GM12878 (cell line): ENCODE measurements around the gene CENPW. TPM values are rescaled to one million over a fixed set of nuclear protein-coding genes. Genes with fewer than 3 reads are reported as not detected.

Experiments
- ATAC-seq: fragments of 200-7000 bp; cut with Tn5 transposase; 3 replicates; pipeline ENCODE4 v1.9.1; 2020; ENCODE audit warnings: mild to moderate bottlenecking, moderate library complexity
- BruUV-seq: library from RNA; stranded (reverse); fragments of 400-500 nt; replicated peaks from 2 replicates; lab custom pipeline; 2021; lab: Mats Ljungman, UMichigan
- CTCF ChIA-PET: fragments of 300-600 bp; sonication (Branson Sonifier 250); formaldehyde crosslinking; extraction: SDS; loops from one replicate; lab custom pipeline; 2021; ENCODE audit warnings: inconsistent platforms; lab: Yijun Ruan, JAX
- POLR2A ChIA-PET: fragments of 350-600 bp; formaldehyde crosslinking; extraction: SDS; loops from one replicate; lab custom pipeline; 2021; ENCODE audit warnings: inconsistent platforms; lab: Charles Lee
- RAD21 ChIA-PET: fragments of 300-600 bp; sonication (Branson Sonifier 250); formaldehyde crosslinking; loops from one replicate; lab custom pipeline; 2023; ENCODE audit warnings: antibody characterized with exemption; ENCODE audit not compliant: unreplicated experiment; lab: Charles Lee
- SMC1A ChIA-PET: fragments of 300-600 bp; sonication (Branson Sonifier 250); formaldehyde crosslinking; loops from one replicate; lab custom pipeline; 2023; ENCODE audit not compliant: unreplicated experiment, uncharacterized antibody; lab: Charles Lee
- DNase-seq: peaks from one replicate; pipeline ENCODE4 v3.0.0-alpha.2; 2011; ENCODE audit warnings: low read depth, low spot score
- FAIRE-seq: peaks from 3 replicates; lab custom pipeline; 2011; peaks lifted over from hg19 to GRCh38; lab: Jason Lieb, UNC
- H2AFZ ChIP-seq: 2 replicates; pipeline ENCODE4 v1.6.0; 2011; ENCODE audit warnings: low read depth, low read length, control low read depth; ENCODE audit not compliant: control insufficient read depth
- H3K27ac ChIP-seq: 2 replicates; pipeline ENCODE4 v1.5.1; 2011; ENCODE audit warnings: control low read depth; ENCODE audit not compliant: control insufficient read depth, insufficient read depth
- H3K27me3 ChIP-seq, 2 experiments: replicated peaks in 1 of 2; 2 replicates each; pipeline versions ENCODE4 v1.6.0 to v1.6.1; 2011; ENCODE audit warnings: low read length in 1 of 2; ENCODE audit not compliant: control insufficient read depth in 2 of 2, insufficient read depth in 2 of 2
- H3K36me3 ChIP-seq, 2 experiments: 2 replicates each; pipeline ENCODE4 v1.5.1; 2011; ENCODE audit warnings: low read length in 1 of 2; ENCODE audit not compliant: control insufficient read depth in 2 of 2, insufficient read depth in 2 of 2
- H3K4me1 ChIP-seq: 2 replicates; pipeline ENCODE4 v1.6.1; 2011; ENCODE audit warnings: mild to moderate bottlenecking, low read length, moderate library complexity, mixed read lengths; ENCODE audit not compliant: control insufficient read depth, insufficient read depth
- H3K4me2 ChIP-seq: 2 replicates; pipeline ENCODE4 v1.6.0; 2011; ENCODE audit warnings: control low read depth; ENCODE audit not compliant: control insufficient read depth, insufficient read depth
- H3K4me3 ChIP-seq: fragments of 200-600 bp; sonication (generic); 2 replicates; pipeline ENCODE4 v1.5.1; 2016
- H3K79me2 ChIP-seq: 2 replicates; pipeline ENCODE4 v1.6.0; 2011; ENCODE audit warnings: low read length; ENCODE audit not compliant: control insufficient read depth, insufficient read depth
- H3K9ac ChIP-seq: 2 replicates; pipeline ENCODE4 v1.8.0; 2011; ENCODE audit warnings: low read length, control low read depth, mixed read lengths; ENCODE audit not compliant: control insufficient read depth, insufficient read depth
- H3K9me3 ChIP-seq: replicated peaks from 3 replicates; pipeline ENCODE4 v1.5.1; 2011; ENCODE audit warnings: mild to moderate bottlenecking, low read length; ENCODE audit not compliant: control insufficient read depth, insufficient read depth
- H4K20me1 ChIP-seq: 2 replicates; pipeline ENCODE4 v1.6.0; 2011; ENCODE audit not compliant: control insufficient read depth, insufficient read depth
- ATF3 ChIP-seq: IDR thresholded peaks from 2 replicates; pipeline ENCODE4 v1.6.1; 2011; ENCODE audit warnings: low read depth, mild to moderate bottlenecking, low read length, moderate library complexity, borderline replicate concordance; ENCODE audit errors: extremely low read depth
- BCL3 ChIP-seq: IDR thresholded peaks from 2 replicates; pipeline ENCODE4 v1.6.1; 2011; ENCODE audit warnings: borderline replicate concordance, low read depth, mild to moderate bottlenecking, moderate library complexity, low read length; ENCODE audit not compliant: insufficient read depth, poor library complexity, severe bottlenecking
- EP300 ChIP-seq, 2 experiments: fragments of 150-350 bp in 1 of 2; IDR thresholded peaks; 2 replicates each; pipeline ENCODE4 v1.6.1; 2011 to 2012; ENCODE audit warnings: low read depth in 2 of 2, low read length in 2 of 2, borderline replicate concordance in 1 of 2, improper control_type of control experiment in 1 of 2, inconsistent platforms in 1 of 2; ENCODE audit not compliant: control insufficient read depth in 1 of 2
- FOXK2 ChIP-seq: fragments of 450-650 bp; IDR thresholded peaks from 2 replicates; pipeline ENCODE4 v1.6.1; 2017; ENCODE audit warnings: mild to moderate bottlenecking, moderate library complexity
- MYB ChIP-seq: fragments of 150-350 bp; IDR thresholded peaks from 2 replicates; pipeline ENCODE4 v1.6.1; 2014; ENCODE audit warnings: mild to moderate bottlenecking, low read depth, low read length, borderline replicate concordance
- NR2F1 ChIP-seq: fragments of 450-650 bp; conservative IDR thresholded peaks from 2 replicates; pipeline ENCODE4 v1.6.1; 2017; ENCODE audit warnings: mild to moderate bottlenecking
- NRF1 ChIP-seq: conservative IDR thresholded peaks from 2 replicates; pipeline ENCODE4 v1.6.1; 2011; ENCODE audit warnings: mild to moderate bottlenecking, low read depth, low read length, improper control_type of control experiment
- RFX5 ChIP-seq: IDR thresholded peaks from 2 replicates; pipeline ENCODE4 v1.6.1; 2011; ENCODE audit warnings: low read depth, low read length, improper control_type of control experiment
- SMC3 ChIP-seq: IDR thresholded peaks from 2 replicates; pipeline ENCODE4 v1.6.1; 2011; ENCODE audit warnings: low read length, improper control_type of control experiment, borderline replicate concordance
- SUZ12 ChIP-seq: fragments of 200-600 bp; sonication (generic); IDR thresholded peaks from one replicate; pipeline ENCODE4 v1.6.1; 2018; ENCODE audit warnings: antibody characterized with exemption, mild to moderate bottlenecking; ENCODE audit not compliant: unreplicated experiment
- TCF12 ChIP-seq: IDR thresholded peaks from 2 replicates; pipeline ENCODE4 v1.6.1; 2011; ENCODE audit warnings: low read depth, mild to moderate bottlenecking, low read length
- ZBTB4 ChIP-seq: fragments of 450-650 bp; formaldehyde crosslinking; IDR thresholded peaks from 2 replicates; pipeline ENCODE4 v1.4.0; 2022; ENCODE audit warnings: mild to moderate bottlenecking, moderate library complexity
- ZNF274 ChIP-seq: IDR thresholded peaks from one replicate; pipeline ENCODE4 v1.8.0; 2011; ENCODE audit not compliant: insufficient read length, insufficient read depth
- WGBS: methylation state at CpG from one replicate; pipeline ENCODE4 v1.1.6; 2016; ENCODE audit warnings: low lambda C conversion rate; ENCODE audit not compliant: insufficient replicate concordance, insufficient coverage; ENCODE audit errors: missing lambda C conversion rate; 5-methylcytosine and 5-hydroxymethylcytosine counted together
- in situ Hi-C: fragments of 300-500 bp; cut with MboI; formaldehyde crosslinking; loops from 9 replicates; pipeline ENCODE4 v1.14.3; 2018; ENCODE audit warnings: mixed read lengths
- intact Hi-C: fragments of 100-400 bp; cut with micrococcal nuclease; formaldehyde crosslinking; loops from one replicate; pipeline ENCODE4 v1.14.2; 2022; ENCODE audit not compliant: unreplicated experiment
- polyA plus RNA-seq, 11 experiments: library from polyadenylated mRNA; depleted of rRNA in 4 of 11; unstranded in 6 of 11; stranded (reverse) in 5 of 11; fragments of >200 nt; fragmentation: Nextera tagmentation in 4 of 11; fragmentation: Illumina TruSeq in 1 of 11; extraction: Ambion mirVana in 4 of 11; extraction: Trizol in 1 of 11; gene quantifications; 1 replicate in 1 of 11; 2 replicates in 10 of 11; pipeline versions ENCODE4 v1.2.1 to v1.2.3, GENCODE V29; 2011 to 2016; ENCODE audit warnings: inconsistent platforms in 2 of 11, missing spikeins in 2 of 11, low read depth in 1 of 11
- total RNA-seq, 4 experiments: library from RNA; depleted of rRNA in 3 of 4; stranded (reverse); fragments of >200 nt in 3 of 4; fragmentation: Illumina TruSeq in 1 of 4; extraction: Trizol in 1 of 4; gene quantifications; 2 replicates each; pipeline versions ENCODE4 v1.2.1 to v1.2.3, GENCODE V29; 2013 to 2021

CENPW gene
- total and polyA plus RNA-seq, 10 of the 15 experiments (the other 5 are each of a cell fraction or from before 2014, with no cell fraction given) = 27.2 to 283 (median 66.8) TPM

- TF ChIP-seq SUZ12 (no peak), ATF3 (no peak), MYB (no peak), EP300 (IDR thresholded peaks at IDR 0.05; ENCODE audit: borderline replicate concordance in 1 of 2, control insufficient read depth in 1 of 2, low read depth in 2 of 2, low read length in 2 of 2) (no peak), RFX5 (no peak)
- no peak overlapping the region for H3K9ac ChIP-seq
- BruUV-seq = no TSS peak
- H3K4me3 ChIP-seq = no peak overlapping the region
- 42% methylated on average over 3 of the region's 3 CpGs for WGBS
- FAIRE-seq (no peak), ATAC-seq (no peak), DNase-seq (no peak)
- H3K36me3 ChIP-seq = no peaks in the 10 kb centered on the region
- in situ Hi-C loops = no loop called here
- no peak overlapping the region for H3K4me2 ChIP-seq
- no peaks in the 10 kb centered on the region; the same call in 1 of the 2 replicates for H3K79me2 ChIP-seq
- no peaks in the 10 kb centered on the region for H4K20me1 ChIP-seq
- CTCF ChIA-PET = interaction anchor here (0.7 kb wide), 1 partner anchor 349 kb away, joined by 3 read pairs; the partner anchor contains the start of gene TRMT11
- H3K9me3 ChIP-seq = no peaks in the 10 kb centered on the region
- SMC1A ChIA-PET = no interaction called here
- no peak overlapping the region for H2AFZ ChIP-seq
- intact Hi-C loops = no loop called here
- no peaks in the 10 kb centered on the region for H3K4me1 ChIP-seq
- POLR2A ChIA-PET = no interaction called here
- no peak overlapping the region for H3K27ac ChIP-seq
- RAD21 ChIA-PET = no interaction called here
- H3K27me3 ChIP-seq = no peaks in the 10 kb centered on the region
These were observed 4.7 kb upstream of the CENPW start for GRCh38 chr6:126335210-126335609.

- BruUV-seq = no TSS peak
- Histone ChIP-seq H3K27me3 (no peaks in the 10 kb centered on the region), H4K20me1 (no peaks in the 10 kb centered on the region), H3K27ac (no peak overlapping the region), H3K4me3 (no peak overlapping the region), H3K4me1 (peaks cover 8% of the 10 kb centered on the region), H3K4me2 (no peak overlapping the region), H3K79me2 (peaks cover 13% of the 10 kb centered on the region), H2AFZ (no peak overlapping the region), H3K9ac (no peak overlapping the region), H3K9me3 (no peaks in the 10 kb centered on the region), H3K36me3 (no peaks in the 10 kb centered on the region)
- RAD21 ChIA-PET = no interaction called here
- 61% methylated on average over 3 of the region's 3 CpGs for WGBS
- intact Hi-C loops (no loop called here), in situ Hi-C loops (no loop called here)
- no peak for DNase-seq
- no peak for FAIRE-seq
- ATAC-seq = no peak
- POLR2A ChIA-PET = interaction anchor here (1.0 kb wide), 1 partner anchor 146 kb away, joined by 3 read pairs; no protein-coding TSS in a partner anchor
- CTCF ChIA-PET = no interaction called here
- SMC1A ChIA-PET = no interaction called here
- TF ChIP-seq TCF12 (no peak), BCL3 (no peak), ZBTB4 (no peak), FOXK2 (no peak), ZNF274 (no peak), SMC3 (no peak), NRF1 (no peak), NR2F1 (no peak)
These were observed 2.6 kb upstream of the CENPW start for GRCh38 chr6:126337323-126337722.
